Kasumi-1 (cell line): ENCODE measurements around the gene HELZ2.
"Not testable (repeated sequence)": the region's sequence is repeated elsewhere in the genome, so short reads cannot be mapped to it uniquely, and the experiment has no call there.

Experiments
- DNase-seq, 2 experiments: peaks; one replicate each; lab custom pipeline; 2025; lab: John Stamatoyannopoulos, UW

HELZ2 gene

DNA sequence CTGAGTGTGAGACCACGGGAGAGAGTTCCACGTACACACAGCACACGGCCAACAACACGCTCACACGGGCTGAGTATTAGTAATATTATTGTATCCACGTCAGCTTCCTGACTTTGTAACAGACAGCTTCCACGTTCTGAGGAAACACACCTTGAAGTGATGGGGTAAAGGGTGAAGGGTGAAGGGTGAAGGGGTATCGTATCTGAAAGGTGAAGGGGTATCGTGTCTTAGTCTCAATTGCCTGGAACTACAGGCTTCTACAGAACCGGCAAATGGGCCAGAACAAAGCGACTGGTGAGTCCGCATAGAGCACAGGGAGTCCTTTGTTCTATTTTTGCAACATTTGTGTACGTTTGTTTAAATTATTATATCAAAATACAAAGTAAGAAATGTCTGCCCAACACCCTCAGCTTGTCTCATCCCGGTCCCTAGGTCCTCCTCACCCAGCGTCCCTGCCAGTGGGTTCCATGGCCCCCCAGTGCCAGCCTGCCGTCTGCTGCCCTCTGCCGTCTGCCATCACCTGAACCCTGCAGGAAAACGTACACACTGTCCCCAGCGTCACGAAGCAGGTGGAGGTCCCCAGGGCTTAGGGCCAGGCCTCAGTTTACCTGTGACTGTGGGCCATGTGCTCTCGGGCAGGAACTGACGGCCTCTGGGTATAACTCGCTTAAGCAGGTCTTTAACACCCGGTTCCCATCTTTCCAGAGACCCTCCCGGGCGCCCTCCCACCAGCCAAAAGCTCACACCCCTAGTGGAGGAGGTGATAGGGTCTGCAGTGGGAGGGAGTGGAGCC, 4.4 kb upstream of the HELZ2 start:
- DNase-seq = peak in 1 of 2 experiments; percentile 3

- no peak for DNase-seq
These were observed 3.4 kb upstream of the HELZ2 start for GRCh38 chr20:63577317-63577894.

DNA sequence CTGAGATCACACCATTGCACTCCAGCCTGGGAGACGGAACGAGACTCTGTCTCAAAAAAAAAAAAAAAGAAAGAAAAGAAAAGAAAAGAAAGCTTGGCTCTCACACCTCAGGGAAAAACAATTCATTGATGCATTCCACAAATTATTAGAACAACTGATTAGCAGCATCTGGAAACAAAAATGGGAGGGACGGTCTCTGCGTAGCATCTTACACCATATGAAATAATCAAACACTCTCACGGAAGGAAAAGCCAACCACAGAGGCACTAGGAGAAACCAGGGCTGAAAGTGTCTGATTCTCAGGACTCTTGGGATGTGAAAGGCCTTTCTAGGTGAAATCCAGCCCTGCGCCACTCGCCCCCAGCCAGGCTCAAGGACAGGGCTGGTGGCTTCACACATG, 2.3 kb upstream of the HELZ2 start:
- DNase-seq = no peak

- no peak for DNase-seq
These were observed 1.0 kb upstream of the HELZ2 start for GRCh38 chr20:63574829-63575743.

- no peak for DNase-seq
These were observed 350 bp downstream of the HELZ2 start for GRCh38 chr20:63573647-63574131.

DNA sequence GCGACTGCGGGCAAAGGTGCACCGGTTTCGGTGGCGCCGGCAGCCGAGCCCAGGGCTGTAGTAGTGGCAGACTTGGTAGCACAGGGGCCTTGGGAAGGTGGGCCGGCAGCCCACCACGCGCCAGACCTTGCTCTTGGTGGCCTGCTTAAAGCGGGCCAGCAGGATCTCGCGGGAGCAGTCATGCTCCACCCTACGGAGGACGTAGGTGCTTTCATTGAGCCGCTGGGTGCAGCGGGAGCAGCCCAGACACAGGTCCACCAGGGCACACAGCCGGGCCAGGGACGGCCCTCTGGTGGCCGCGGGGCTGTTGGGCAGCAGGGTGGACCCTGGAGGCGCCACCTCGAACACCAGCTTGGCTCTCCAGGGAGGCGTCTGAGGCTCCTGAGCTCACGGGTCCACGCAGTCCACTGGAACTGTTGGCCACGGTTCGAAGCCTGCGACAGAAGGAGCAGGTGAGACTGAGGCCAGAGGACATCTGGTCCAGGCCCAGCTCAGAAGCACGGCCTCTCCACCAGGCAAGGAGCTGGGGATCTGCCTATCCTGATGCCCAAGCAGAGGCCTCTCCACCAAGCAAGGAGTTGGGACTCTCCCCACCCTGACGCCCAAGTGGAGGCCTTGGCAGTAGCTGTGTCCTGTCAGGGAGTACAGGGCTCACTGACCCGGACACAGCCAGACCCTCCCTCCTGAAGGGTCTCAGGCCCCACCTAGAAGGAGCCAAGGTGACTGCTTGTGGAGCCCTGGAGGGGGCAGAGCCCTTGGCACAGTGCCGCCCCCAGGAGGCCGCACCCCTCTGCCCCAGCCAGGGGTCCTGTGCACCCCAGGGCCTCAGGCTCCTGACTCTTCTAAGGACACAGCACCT, 1.0 kb downstream of the HELZ2 start:
- DNase-seq = no peak

DNA sequence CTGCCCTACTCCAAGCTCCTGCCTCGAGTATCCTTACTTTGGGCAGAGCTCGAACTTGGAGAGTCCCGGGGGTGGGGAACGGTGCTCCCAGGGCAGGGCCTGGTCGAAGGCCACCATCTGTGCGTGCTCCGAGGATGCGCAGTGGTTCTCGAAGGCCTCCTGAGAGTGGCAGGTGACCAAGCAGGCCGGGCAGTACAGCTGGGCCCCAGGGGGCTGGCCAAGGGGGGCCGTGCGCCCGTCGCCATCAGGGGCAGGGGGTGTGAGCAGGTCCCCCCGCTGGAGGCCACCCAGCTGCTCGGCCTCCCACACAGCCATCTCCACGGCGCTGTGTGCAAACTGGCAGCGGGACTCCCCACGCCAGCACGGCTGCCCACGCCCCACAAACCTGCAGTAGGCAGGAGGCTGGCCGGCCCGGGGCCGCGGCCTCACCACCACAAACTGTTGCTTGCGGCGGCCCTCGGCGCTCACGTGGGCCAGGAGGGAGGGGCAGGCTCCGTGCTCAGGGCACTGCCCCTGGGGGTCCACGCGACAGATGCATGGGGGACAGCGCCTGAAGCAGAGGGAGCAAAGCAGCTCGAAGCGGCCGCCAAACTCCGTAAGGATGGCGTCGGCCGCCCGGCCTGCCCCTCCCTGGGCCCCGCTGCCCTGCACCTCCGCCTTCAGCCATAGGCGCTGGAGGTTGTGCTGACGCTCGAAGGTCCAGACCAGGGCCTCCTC, 1.8 kb downstream of the HELZ2 start:
- DNase-seq = no peak

DNA sequence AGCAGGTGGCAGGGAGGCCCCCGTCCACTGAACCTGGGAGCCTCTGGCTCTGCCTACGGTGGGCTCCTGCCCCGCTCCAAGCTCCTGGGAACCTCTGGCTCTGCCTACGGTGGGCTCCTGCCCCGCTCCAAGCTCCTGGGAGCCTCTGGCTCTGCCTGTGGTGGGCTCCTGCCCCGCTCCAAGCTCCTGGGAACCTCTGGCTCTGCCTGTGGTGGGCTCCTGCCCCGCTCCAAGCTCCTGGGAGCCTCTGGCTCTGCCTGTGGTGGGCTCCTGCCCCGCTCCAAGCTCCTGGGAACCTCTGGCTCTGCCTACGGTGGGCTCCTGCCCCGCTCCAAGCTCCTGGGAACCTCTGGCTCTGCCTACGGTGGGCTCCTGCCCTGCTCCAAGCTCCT, 3.0 kb downstream of the HELZ2 start:
- not testable (repeated sequence) for DNase-seq

GRCh38 chr20:63570281-63571086, 3.6 kb downstream of the HELZ2 start:
- DNase-seq = no peak

- DNase-seq = peak; percentile 9 to 17
These were observed 4.8 kb downstream of the HELZ2 start for GRCh38 chr20:63568986-63569949.

- DNase-seq = no peak
These were observed 5.7 kb downstream of the HELZ2 start for GRCh38 chr20:63568170-63568981.

DNA sequence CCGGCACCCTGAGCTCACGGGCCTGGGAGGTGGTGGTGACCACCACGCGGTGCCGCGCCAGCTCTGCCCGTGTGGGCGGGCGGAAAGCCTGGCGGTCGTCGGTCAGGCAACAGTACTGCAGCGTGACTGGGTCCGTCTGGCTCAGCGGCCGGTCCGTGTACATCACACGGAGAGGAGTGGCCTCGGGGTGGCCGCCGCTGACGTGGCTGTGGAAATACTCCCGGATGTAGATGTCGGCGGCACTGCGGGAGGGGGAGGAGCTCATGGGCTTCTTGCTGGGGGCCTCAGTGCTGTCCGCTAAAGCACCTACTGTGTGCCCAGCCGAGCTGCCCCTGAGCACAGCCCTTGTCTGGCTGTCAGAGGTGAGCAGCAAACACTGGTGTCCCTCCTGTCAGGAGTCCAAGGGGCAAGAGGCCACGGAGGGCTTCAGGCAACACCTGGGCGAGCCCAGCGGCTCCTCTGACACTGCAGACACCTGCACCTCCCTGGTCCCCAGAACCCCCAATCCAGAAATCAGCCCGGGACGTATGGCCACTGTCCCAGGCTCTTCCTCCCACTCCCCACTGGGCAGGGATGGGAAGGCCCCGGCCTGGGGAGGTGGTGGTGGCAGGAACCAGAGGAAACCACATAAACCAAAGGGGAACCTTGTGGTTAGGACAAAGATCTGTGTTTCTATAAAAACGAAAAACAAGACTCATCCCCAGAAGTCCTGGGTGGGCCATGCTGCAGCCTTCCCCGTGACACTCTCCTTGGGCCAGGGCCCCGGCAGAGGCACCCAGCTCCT, 6.5 kb downstream of the HELZ2 start:
- peak; percentile 56 to 68 for DNase-seq

DNA sequence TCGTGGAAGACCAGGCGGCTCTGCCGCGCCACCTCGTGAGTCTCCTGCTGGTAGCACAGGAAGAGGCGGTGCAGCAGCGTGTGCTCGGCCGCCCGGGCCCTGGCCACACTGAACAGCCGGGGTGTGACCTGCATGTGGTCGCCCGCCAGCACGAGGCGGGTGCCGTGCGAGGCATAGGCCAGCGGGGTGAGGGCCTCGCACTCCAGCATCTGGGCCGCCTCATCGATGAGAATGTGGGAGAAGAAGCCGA, 7.0 kb downstream of the HELZ2 start:
- no peak for DNase-seq

DNA sequence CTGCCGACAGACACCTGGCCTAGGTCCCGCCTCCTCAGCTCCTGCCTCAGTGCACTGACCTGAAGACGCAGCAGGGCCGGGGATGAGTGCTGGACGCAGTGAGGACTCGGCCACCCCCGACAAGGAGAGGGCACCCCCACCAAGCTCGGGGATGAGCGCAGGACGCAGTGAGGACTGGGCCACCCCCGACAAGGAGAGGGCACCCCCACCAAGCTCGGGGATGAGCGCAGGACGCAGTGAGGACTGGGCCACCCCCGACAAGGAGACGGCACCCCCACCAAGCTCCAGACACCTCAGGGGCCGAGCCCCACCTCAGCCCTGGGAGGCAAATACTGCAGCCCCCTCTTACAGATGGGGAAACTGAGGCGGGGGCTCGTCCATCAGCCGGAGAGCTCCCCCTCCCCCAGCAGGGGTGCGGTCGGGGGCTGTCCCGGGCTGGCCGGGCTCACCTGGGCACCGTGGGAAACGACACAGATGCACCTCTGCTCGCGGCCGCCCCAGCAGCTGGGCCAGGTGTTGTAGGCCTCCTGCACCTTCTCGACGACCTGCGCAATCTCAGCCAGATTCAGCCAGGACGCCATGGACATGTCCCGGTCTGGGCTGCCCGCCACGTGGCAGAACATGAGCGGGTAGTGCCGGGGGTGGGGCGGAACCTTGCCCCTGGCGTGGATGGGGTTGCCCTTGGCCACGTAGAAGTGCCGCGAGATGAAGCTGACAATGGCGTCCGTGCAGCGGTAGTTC, 7.5 kb downstream of the HELZ2 start:
- no peak for DNase-seq

DNA sequence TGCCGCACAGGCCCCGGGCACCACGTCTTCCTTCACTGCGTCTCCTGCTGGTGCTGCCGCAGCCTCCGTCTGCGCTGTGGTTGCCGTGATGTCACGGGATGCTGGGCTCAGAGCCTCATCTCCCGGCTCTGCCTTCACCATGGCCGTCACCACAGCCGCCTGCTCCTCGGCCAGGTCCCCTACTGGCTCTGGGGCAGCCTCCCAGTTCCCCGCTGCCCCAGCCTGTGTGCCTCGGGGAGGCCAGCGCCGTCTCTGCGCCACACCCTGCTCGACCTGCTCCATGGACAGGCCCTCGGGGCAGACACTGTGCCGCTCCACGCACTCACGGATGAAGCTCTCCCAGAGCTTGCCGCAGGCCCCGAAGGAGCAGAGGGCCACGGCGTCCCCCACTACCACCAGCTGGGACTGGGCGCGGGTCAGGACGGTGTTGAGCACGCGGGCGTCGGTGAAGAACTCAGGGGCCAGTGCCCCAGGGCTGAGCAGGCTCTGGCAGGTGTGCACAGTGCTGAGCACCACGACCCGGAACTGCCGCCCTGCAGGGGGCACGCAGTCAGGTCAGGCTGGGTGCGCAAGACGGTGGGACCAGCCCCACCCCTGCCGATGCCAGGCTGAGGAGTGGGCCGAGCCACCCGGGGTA, 8.2 kb downstream of the HELZ2 start:
- DNase-seq = no peak

- DNase-seq = no peak
These were observed 8.9 kb downstream of the HELZ2 start for GRCh38 chr20:63565021-63565698.
